SK-N-SH treated with all-trans-retinoic acid at 6 μM for 48 hours (cell line): ENCODE results near the gene PHKG1.
A peak's percentile ranks its signal among the peaks of the same experiment; 100 is the strongest.
"Not testable (repeated sequence)": the region's sequence is repeated elsewhere in the genome, so short reads cannot be mapped to it uniquely, and the experiment has no call there.

Source experiments
- ATAC-seq: fragments of 200-7000 bp; cut with Tn5 transposase; 3 replicates; pipeline ENCODE4 v1.9.1; 2020; ENCODE audit warnings: mild to moderate bottlenecking, moderate library complexity
- ARNTL ChIP-seq: fragments of 450-650 bp; formaldehyde crosslinking; IDR thresholded peaks from 2 replicates; pipeline ENCODE4 v1.5.0; 2020; ENCODE audit warnings: low read depth, mild to moderate bottlenecking, moderate library complexity, borderline replicate concordance
- BACH2 ChIP-seq: fragments of 250-450 bp; sonication (Bioruptor Pico); IDR thresholded peaks from 2 replicates; pipeline ENCODE4 v1.9.0; 2021; ENCODE audit warnings: mild to moderate bottlenecking, borderline replicate concordance
- CREB5 ChIP-seq: fragments of 250-450 bp; sonication (Bioruptor Pico); IDR thresholded peaks from 2 replicates; pipeline ENCODE4 v1.5.1; 2020; ENCODE audit warnings: low read depth, mild to moderate bottlenecking, moderate library complexity
- CSDC2 ChIP-seq: fragments of 250-450 bp; sonication (Bioruptor Pico); IDR thresholded peaks from 2 replicates; pipeline ENCODE4 v1.5.0; 2020; ENCODE audit warnings: mild to moderate bottlenecking, moderate library complexity
- CSRNP3 ChIP-seq: fragments of 250-450 bp; sonication (Bioruptor Pico); IDR thresholded peaks from 2 replicates; pipeline ENCODE4 v1.5.1; 2021; ENCODE audit warnings: mild to moderate bottlenecking, moderate library complexity
- ESRRG ChIP-seq: fragments of 250-450 bp; sonication (Bioruptor Pico); IDR thresholded peaks from 2 replicates; pipeline ENCODE4 v1.6.1; 2021; ENCODE audit warnings: mild to moderate bottlenecking
- GLIS3 ChIP-seq: fragments of 250-450 bp; sonication (Bioruptor Pico); IDR thresholded peaks from 2 replicates; pipeline ENCODE4 v1.5.0; 2020; ENCODE audit warnings: mild to moderate bottlenecking, moderate library complexity
- ISL1 ChIP-seq: fragments of 250-450 bp; sonication (Bioruptor Pico); IDR thresholded peaks from 2 replicates; pipeline ENCODE4 v2.1.2; 2022; ENCODE audit warnings: mild to moderate bottlenecking, moderate library complexity
- OSR1 ChIP-seq: fragments of 250-450 bp; sonication (Bioruptor Pico); IDR thresholded peaks from 2 replicates; pipeline ENCODE4 v1.8.0; 2022; ENCODE audit warnings: moderate library complexity, mild to moderate bottlenecking, inconsistent platforms
- PATZ1 ChIP-seq: fragments of 250-450 bp; sonication (Bioruptor Pico); IDR thresholded peaks from 2 replicates; pipeline ENCODE4 v1.8.0; 2020; ENCODE audit warnings: mild to moderate bottlenecking, moderate library complexity, borderline replicate concordance
- POU6F1 ChIP-seq: fragments of 250-450 bp; sonication (Bioruptor Pico); IDR thresholded peaks from 2 replicates; pipeline ENCODE4 v1.8.0; 2021; ENCODE audit warnings: low read depth, mild to moderate bottlenecking, moderate library complexity, borderline replicate concordance
- PPARA ChIP-seq: fragments of 250-450 bp; sonication (Bioruptor Pico); IDR thresholded peaks from 2 replicates; pipeline ENCODE4 v1.5.0; 2020; ENCODE audit warnings: mild to moderate bottlenecking, borderline replicate concordance
- RARB ChIP-seq: fragments of 250-450 bp; sonication (Bioruptor Pico); IDR thresholded peaks from 2 replicates; pipeline ENCODE4 v1.8.0; 2021; ENCODE audit warnings: mild to moderate bottlenecking, moderate library complexity
- SNAI2 ChIP-seq: fragments of 250-450 bp; sonication (Bioruptor Pico); IDR thresholded peaks from 2 replicates; pipeline ENCODE4 v1.5.0; 2020; ENCODE audit warnings: mild to moderate bottlenecking, moderate library complexity
- TCF4 ChIP-seq: fragments of 250-450 bp; sonication (Bioruptor Pico); IDR thresholded peaks from 2 replicates; pipeline ENCODE4 v1.8.0; 2021; ENCODE audit warnings: mild to moderate bottlenecking, moderate library complexity, borderline replicate concordance
- TOX ChIP-seq: fragments of 250-450 bp; sonication (Bioruptor Pico); IDR thresholded peaks from 2 replicates; pipeline ENCODE4 v1.8.0; 2021; ENCODE audit warnings: mild to moderate bottlenecking, moderate library complexity, borderline replicate concordance
- ZC3H10 ChIP-seq: fragments of 250-450 bp; sonication (Bioruptor Pico); IDR thresholded peaks from 2 replicates; pipeline ENCODE4 v1.5.1; 2021; ENCODE audit warnings: mild to moderate bottlenecking, moderate library complexity
- ZFP30 ChIP-seq: fragments of 450-650 bp; formaldehyde crosslinking; IDR thresholded peaks from 2 replicates; pipeline ENCODE4 v1.5.0; 2022; ENCODE audit warnings: mild to moderate bottlenecking, moderate library complexity
- ZNF565 ChIP-seq: fragments of 450-650 bp; formaldehyde crosslinking; conservative IDR thresholded peaks from 2 replicates; pipeline ENCODE4 v1.5.0; 2020; ENCODE audit warnings: low read depth, mild to moderate bottlenecking, moderate library complexity
- ZNF70 ChIP-seq: fragments of 450-650 bp; formaldehyde crosslinking; IDR thresholded peaks from 2 replicates; pipeline ENCODE4 v1.5.0; 2020; ENCODE audit warnings: mild to moderate bottlenecking, moderate library complexity
- ZNF8 ChIP-seq: fragments of 450-650 bp; formaldehyde crosslinking; IDR thresholded peaks from 2 replicates; pipeline ENCODE4 v1.5.0; 2020; ENCODE audit warnings: mild to moderate bottlenecking, moderate library complexity

The PHKG1 gene

GRCh38 chr7:56092789-56093531 is at the start of gene PHKG1:
PHKG1 (minus strand) TSS chr7:56092952; CDS start chr7:56088941, 4,011 bp downstream.
- no peak for TF ChIP-seq ZC3H10 (CRISPR knock-in tag)
- no peak for TF ChIP-seq POU6F1 (CRISPR knock-in tag)
- no peak for TF ChIP-seq OSR1
- no peak for TF ChIP-seq BACH2 (CRISPR knock-in tag)
- TF ChIP-seq PPARA: no peak
- TF ChIP-seq ZNF8 (CRISPR knock-in tag): no peak
- TF ChIP-seq ZFP30 (CRISPR knock-in tag): no peak
- no peak for TF ChIP-seq ZNF565 (CRISPR knock-in tag)
- TF ChIP-seq CSDC2: no peak
- no peak for TF ChIP-seq CSRNP3 (CRISPR knock-in tag)
- no peak for TF ChIP-seq ARNTL (CRISPR knock-in tag)
- peak; percentile 92 for ATAC-seq

- not testable (repeated sequence) for ATAC-seq
These were observed 38.3 kb upstream of the PHKG1 start for GRCh38 chr7:56131062-56131461.

- TF ChIP-seq ISL1 (CRISPR knock-in tag) (no peak), ZNF8 (CRISPR knock-in tag) (no peak)
- no peak; the same call in 1 of the 3 replicates for ATAC-seq
These were observed 34.7 kb upstream of the PHKG1 start for GRCh38 chr7:56127241-56127975.

GRCh38 chr7:56125831-56126230 is 33.1 kb upstream of the PHKG1 start:
- ATAC-seq: no peak
- TF ChIP-seq OSR1 (no peak), ZFP30 (CRISPR knock-in tag) (no peak), CREB5 (CRISPR knock-in tag) (no peak)

GRCh38 chr7:56124981-56125380 is 32.2 kb upstream of the PHKG1 start:
- no peak for TF ChIP-seq CSDC2
- no peak for TF ChIP-seq PPARA
- TF ChIP-seq ZNF565 (CRISPR knock-in tag): no peak
- TF ChIP-seq ZNF70 (CRISPR knock-in tag): no peak
- no peak for TF ChIP-seq ISL1 (CRISPR knock-in tag)
- TF ChIP-seq ZFP30 (CRISPR knock-in tag): no peak
- TF ChIP-seq PATZ1 (CRISPR knock-in tag): no peak
- TF ChIP-seq BACH2 (CRISPR knock-in tag): no peak
- no peak for TF ChIP-seq OSR1
- no peak for TF ChIP-seq SNAI2 (CRISPR knock-in tag)
- no peak for TF ChIP-seq ARNTL (CRISPR knock-in tag)
- TF ChIP-seq RARB (CRISPR knock-in tag): no peak
- TF ChIP-seq TOX: no peak
- no peak for TF ChIP-seq ZC3H10 (CRISPR knock-in tag)
- no peak for TF ChIP-seq CREB5 (CRISPR knock-in tag)
- no peak for TF ChIP-seq TCF4 (CRISPR knock-in tag)
- TF ChIP-seq ESRRG: no peak
- no peak for TF ChIP-seq POU6F1 (CRISPR knock-in tag)
- no peak for TF ChIP-seq GLIS3 (CRISPR knock-in tag)
- TF ChIP-seq, all 23 proteins: peak for 0
- ATAC-seq: no peak
